GM12865 (cell line): ENCODE results near the gene CTDSP1.

ENCODE experiments used
- DNase-seq: peaks from one replicate; pipeline ENCODE4 v3.0.0; 2010; ENCODE audit warnings: low read depth
- H3K4me3 ChIP-seq: 2 replicates; pipeline ENCODE4 v1.5.1; 2011; ENCODE audit warnings: mild to moderate bottlenecking, low read depth, low read length, control low read depth
- CTCF ChIP-seq: IDR thresholded peaks from 2 replicates; pipeline ENCODE4 v1.5.1; 2011; ENCODE audit warnings: low read length, control low read depth, low read depth, inconsistent platforms; ENCODE audit not compliant: insufficient read depth; ENCODE audit errors: missing control alignments

Gene CTDSP1

GRCh38 chr2:218369330-218369729 lies 30.3 kb upstream of the CTDSP1 start:
- no peak for DNase-seq

GRCh38 chr2:218370410-218371063 lies 29.1 kb upstream of the CTDSP1 start:
- DNase-seq, result no peak
- TF ChIP-seq CTCF, result no peak
- H3K4me3 ChIP-seq, result no peak overlapping the region

More at GRCh38 chr2:218369330-218369729, 30.3 kb upstream of the CTDSP1 start:
- no peak overlapping the region for H3K4me3 ChIP-seq
- TF ChIP-seq CTCF, result no peak

DNA sequence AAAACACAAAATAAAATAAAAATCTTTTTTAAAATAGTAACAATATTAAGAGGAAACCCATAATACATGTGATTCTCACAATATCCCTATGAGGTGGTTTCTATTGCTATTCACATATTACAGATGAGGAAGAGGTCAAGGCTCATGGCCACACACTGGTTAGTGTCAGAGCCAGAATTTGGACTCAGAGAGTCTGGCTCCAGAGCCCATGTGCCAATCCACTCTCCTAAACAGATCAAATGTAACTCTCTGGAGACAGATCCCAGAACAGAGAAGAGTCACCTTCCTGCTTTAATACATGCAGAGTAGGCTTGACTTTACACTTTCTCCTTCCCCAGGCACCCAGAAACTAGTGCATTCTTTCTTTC lies 27.7 kb upstream of the CTDSP1 start:
- DNase-seq, result no peak
- no peak for TF ChIP-seq CTCF
- no peak overlapping the region for H3K4me3 ChIP-seq

GRCh38 chr2:218374795-218375194 lies 24.9 kb upstream of the CTDSP1 start:
- H3K4me3 ChIP-seq, result no peak overlapping the region
- DNase-seq, result no peak
- no peak for TF ChIP-seq CTCF

DNA sequence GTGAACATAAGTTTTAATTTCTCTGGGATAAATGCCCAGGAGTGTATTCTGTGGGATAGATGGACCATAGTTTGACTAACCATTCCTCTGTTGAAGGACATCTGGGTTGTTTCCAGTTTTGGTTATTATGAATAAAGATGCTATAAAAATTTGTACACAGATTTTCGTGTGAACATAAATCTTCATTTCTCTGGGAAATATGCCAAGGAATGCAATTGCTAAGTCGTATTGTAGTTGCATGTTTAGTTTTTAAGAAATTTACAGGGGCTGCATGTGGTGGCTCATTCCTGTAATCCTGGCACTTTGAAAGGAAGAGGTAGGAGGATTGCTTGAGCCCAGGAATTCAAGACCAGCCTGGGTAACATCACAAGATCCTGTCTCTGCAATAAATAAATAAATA lies 24.5 kb upstream of the CTDSP1 start:
- H3K4me3 ChIP-seq, result no peak overlapping the region
- no peak for DNase-seq
- no peak for TF ChIP-seq CTCF

- TF ChIP-seq CTCF, result no peak
- DNase-seq, result no peak
- H3K4me3 ChIP-seq, result no peak overlapping the region
Observed at GRCh38 chr2:218378053-218378452, 21.6 kb upstream of the CTDSP1 start.

DNA sequence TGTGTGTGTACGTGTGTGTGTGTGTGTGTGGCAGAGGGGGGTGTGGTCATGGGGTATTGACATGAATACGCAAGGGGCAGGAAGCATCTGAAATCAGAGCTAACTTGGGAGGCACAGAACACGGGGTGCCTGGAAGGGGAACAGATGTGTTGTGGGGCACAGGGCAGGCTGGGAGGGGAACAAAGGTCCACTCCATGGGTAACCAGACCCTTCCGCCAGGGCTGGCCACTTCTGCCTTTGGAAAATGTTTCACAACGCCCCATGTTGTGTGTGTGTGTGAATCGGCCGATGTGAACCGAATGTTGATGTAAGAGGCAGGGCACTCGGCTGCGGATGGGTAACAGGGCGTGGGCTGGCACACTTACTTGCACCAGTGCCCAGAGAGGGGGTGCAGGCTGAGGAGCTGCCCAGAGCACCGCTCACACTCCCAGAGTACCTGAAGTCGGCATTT lies 17.7 kb upstream of the CTDSP1 start, which contains the start of gene SLC11A1:
Gene SLC11A1, plus strand, starts transcription at position 358 of the 451 bp plus-strand sequence. CDS start 96 bp downstream, outside the sequence.
- DNase-seq, result no peak
- no peak for TF ChIP-seq CTCF
- H3K4me3 ChIP-seq, result no peak within 1 kb of the TSS
